Measurements from ENCODE around the gene INSC. TPM values are rescaled to one million over a fixed set of nuclear protein-coding genes. Genes with fewer than 3 reads are reported as not detected.

Gene INSC
- total and polyA plus RNA-seq, 2 of the 4 experiments (the other 2 are of a cell fraction): 0.53 to 1.4 TPM

DNA sequence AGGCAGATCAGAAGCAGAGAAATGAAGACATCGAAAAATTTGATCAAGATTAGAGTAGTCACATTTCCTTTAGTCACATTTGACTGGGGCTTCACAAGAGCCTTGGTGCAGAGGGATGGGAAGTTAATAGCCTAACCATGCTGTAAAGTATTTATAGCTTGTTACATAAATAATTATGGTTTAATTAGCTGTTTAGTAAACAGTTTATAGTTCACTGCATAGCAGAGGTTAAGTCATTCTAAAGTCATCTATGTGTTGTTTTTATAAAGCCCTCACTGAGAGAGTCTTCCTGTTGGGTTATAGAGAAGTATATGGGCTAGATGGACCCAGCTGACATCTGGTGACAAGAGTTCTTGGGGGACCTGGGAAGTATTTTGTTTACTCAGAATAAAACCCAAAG is 47.1 kb downstream of the INSC start:
- WGBS, 2 experiments (ENCODE audit: extremely low coverage in 2 of 2, insufficient read length in 1 of 2): 0% methylated on average over 1 of the region's 1 CpG; no CpG with 5 or more reads in 1 of the 2 experiments
- peak overlapping the region; percentile 54 for H3K56ac ChIP-seq (ENCODE audit: extremely low read depth, insufficient read depth, low read length)
- H3K27me3 ChIP-seq (ENCODE audit: control insufficient read depth, insufficient read depth, low read length): no peaks in the 10 kb centered on the region
- peaks cover 23% of the 10 kb centered on the region for H3K9me1 ChIP-seq (ENCODE audit: insufficient read depth, low read length)
- DNase-seq: peak; percentile 42
- BruUV-seq (replicated peaks): no TSS peak
- no peaks in the 10 kb centered on the region; the same call in 1 of the 2 replicates for H4K20me1 ChIP-seq (ENCODE audit: insufficient read depth, low read length)
- peak overlapping the region; percentile 67 for H3K4me2 ChIP-seq (ENCODE audit: low read depth, low read length)
- peak overlapping the region; percentile 83 for H4K91ac ChIP-seq (ENCODE audit: insufficient read depth, low read depth, low read length)
- peak overlapping the region; percentile 95 for H2BK120ac ChIP-seq (ENCODE audit: low read depth, low read length)
- POLR2A ChIA-PET (ENCODE audit: unreplicated experiment): interaction anchor here (1.0 kb wide), 1 partner anchor 56 kb away, joined by 3 read pairs; no protein-coding TSS in a partner anchor
- H3K18ac ChIP-seq (ENCODE audit: low read depth, low read length): peak overlapping the region; percentile 99
- in situ Hi-C loops (cut with MboI; ENCODE audit: low sequenced_read_pairs): no loop called here
- peak overlapping the region; percentile 94 for H3K4ac ChIP-seq (ENCODE audit: low read depth, low read length)
- CTCF ChIA-PET: interaction anchor here (0.8 to 5.1 kb wide), 2 partner anchors 51 to 61 kb away, joined by 3 to 45 read pairs; no protein-coding TSS in a partner anchor
- H2BK20ac ChIP-seq (ENCODE audit: low read depth, low read length): peak overlapping the region; percentile 95
- H2AK5ac ChIP-seq (ENCODE audit: low read depth, low read length): peak overlapping the region; percentile 83; the same call in 1 of the 2 replicates
- H3K9me3 ChIP-seq (ENCODE audit: control insufficient read depth, insufficient read depth, low read length): 0 out of 2 replicates have a peak, but pooled peaks cover 2% of the 10 kb centered on the region
- H2AFZ ChIP-seq (replicated peaks; ENCODE audit: low read length, poor library complexity): peak overlapping the region; percentile 7
- peak overlapping the region; percentile 97 for H3K27ac ChIP-seq (ENCODE audit: insufficient read depth, low read length)
- H3K36me3 ChIP-seq (ENCODE audit: control insufficient read depth, insufficient read depth, low read length): no peaks in the 10 kb centered on the region
- H3K4me1 ChIP-seq (ENCODE audit: control insufficient read depth, insufficient read depth, low read length): peaks cover 34% of the 10 kb centered on the region
- H4K8ac ChIP-seq (ENCODE audit: low read depth in 2 of 2, low read length in 2 of 2): peak overlapping the region; percentile 6 to 65; a peak in 3 of 4 replicates
- no peak overlapping the region for H2AK9ac ChIP-seq (replicated peaks; ENCODE audit: low read depth, low read length, poor library complexity)
- TF ChIP-seq MXI1 (IDR thresholded peaks at IDR 0.05; ENCODE audit: borderline replicate concordance, low read depth, low read length) (no peak), SMC3 (IDR thresholded peaks at IDR 0.05; ENCODE audit: low read depth, low read length) (no peak), POLR2A (IDR thresholded peaks at IDR 0.05; ENCODE audit: low read depth, low read length) (no peak), CTCF (conservative IDR thresholded peaks at IDR 0.05; ENCODE audit: low read depth, low read length) (no peak), FOS (IDR thresholded peaks at IDR 0.05; ENCODE audit: low read depth, low read length) (no peak), BHLHE40 (IDR thresholded peaks at IDR 0.05; ENCODE audit: low read depth, low read length) (no peak), RAD21 (IDR thresholded peaks at IDR 0.05; ENCODE audit: low read length) (no peak), MAFK (IDR thresholded peaks at IDR 0.05; ENCODE audit: low read depth, low read length) (no peak), USF2 (IDR thresholded peaks at IDR 0.05; ENCODE audit: low read depth, low read length) (no peak), RCOR1 (IDR thresholded peaks at IDR 0.05; ENCODE audit: insufficient replicate concordance, low read length) (no peak), RFX5 (IDR thresholded peaks at IDR 0.05; ENCODE audit: low read depth, low read length) (no peak), CHD1 (IDR thresholded peaks at IDR 0.05; ENCODE audit: low read depth, low read length) (no peak), CEBPB (IDR thresholded peaks at IDR 0.05; ENCODE audit: low read depth, low read length) (no peak), ELK1 (IDR thresholded peaks at IDR 0.05; ENCODE audit: borderline replicate concordance, low read depth, low read length) (no peak), MAZ (IDR thresholded peaks at IDR 0.05; ENCODE audit: borderline replicate concordance, low read depth, low read length) (no peak), NFE2L2 (IDR thresholded peaks at IDR 0.05; ENCODE audit: low read depth, low read length) (no peak)
- peak; percentile 65 for ATAC-seq (ENCODE audit: low read depth)
- no peak overlapping the region for H3K4me3 ChIP-seq (ENCODE audit: insufficient read depth, low read depth, low read length)
- no peak overlapping the region for H3K9ac ChIP-seq (ENCODE audit: low read depth, low read length)
- H3K14ac ChIP-seq (replicated peaks; ENCODE audit: low read depth, low read length): peak overlapping the region; percentile 82
- peak overlapping the region; percentile 97 for H4K5ac ChIP-seq (ENCODE audit: low read depth, low read length)
- dilution Hi-C loops (cut with HindIII; ENCODE audit: low sequenced_read_pairs, unreplicated experiment): no loop called here
- intact Hi-C loops (cut with micrococcal nuclease): loop anchor here (2.0 to 5.0 kb wide), 2 partner anchors 17 to 36 kb away; no protein-coding TSS in a partner anchor
- peak overlapping the region; percentile 59; the same call in 2 of the 3 replicates for H2BK15ac ChIP-seq (ENCODE audit: low read depth, low read length)
- H3K79me1 ChIP-seq (ENCODE audit: low read depth in 1 of 2, low read length in 2 of 2): peaks cover 0 to 16% of the 10 kb centered on the region in 2 experiments; a peak in 2 of 4 replicates
- peak overlapping the region; percentile 94 for H3K23ac ChIP-seq (ENCODE audit: low read depth, low read length)
- H2BK5ac ChIP-seq (ENCODE audit: low read depth, low read length, poor library complexity, severe bottlenecking): peak overlapping the region; percentile 86
